ENCODE results near the gene ZKSCAN2. TPM values are rescaled to one million over a fixed set of nuclear protein-coding genes. Genes with fewer than 3 reads are reported as not detected.

ZKSCAN2 gene
- total and polyA plus RNA-seq, 4 donors, result 0.47 to 3.4 (median 1.7) TPM

- H3K36me3 ChIP-seq (ENCODE audit: control insufficient read depth in 4 of 4, insufficient read depth in 3 of 4, low read depth in 1 of 4, low read length in 3 of 4), result no peaks in the 10 kb centered on the region
- no peak overlapping the region for H3K9ac ChIP-seq (ENCODE audit: low read depth in 1 of 2, low read length in 2 of 2)
- no peak overlapping the region for H3K4me3 ChIP-seq (ENCODE audit: low read depth in 1 of 3, low read length in 3 of 3)
- WGBS, result 31% methylated on average over 5 of the region's 5 CpGs
- H3K4me1 ChIP-seq (ENCODE audit: control insufficient read depth in 4 of 4, insufficient read depth in 4 of 4, low read length in 3 of 4), result peaks cover 0 to 5% (median 4%) of the 10 kb centered on the region in 4 donors
- TF ChIP-seq HNF4G (IDR thresholded peaks at IDR 0.05), result no peak
- no peak for TF ChIP-seq CTCF (IDR thresholded peaks at IDR 0.05; ENCODE audit: low read depth, low read length, missing input control)
- TF ChIP-seq ZBTB33 (IDR thresholded peaks at IDR 0.05), result no peak
- no peak for TF ChIP-seq RAD21 (IDR thresholded peaks at IDR 0.05)
- TF ChIP-seq ATF3 (IDR thresholded peaks at IDR 0.05), result no peak
- TF ChIP-seq FOXA2 (IDR thresholded peaks at IDR 0.05), result no peak
- no peak for TF ChIP-seq TAF1 (conservative IDR thresholded peaks at IDR 0.05)
- TF ChIP-seq RXRA (IDR thresholded peaks at IDR 0.05), result no peak
- no peak for TF ChIP-seq HNF4A (conservative IDR thresholded peaks at IDR 0.05)
- no peak for TF ChIP-seq REST (IDR thresholded peaks at IDR 0.05)
- TF ChIP-seq MAX (IDR thresholded peaks at IDR 0.05), result no peak
- no peak for TF ChIP-seq YY1 (IDR thresholded peaks at IDR 0.05)
- no peak for TF ChIP-seq GABPA (IDR thresholded peaks at IDR 0.05 in 1 of 2, conservative IDR thresholded peaks at IDR 0.05 in 1 of 2)
- no peak for TF ChIP-seq SP1 (IDR thresholded peaks at IDR 0.05)
- no peak for TF ChIP-seq EGR1 (IDR thresholded peaks at IDR 0.05; ENCODE audit: low read depth in 2 of 2)
- no peak for TF ChIP-seq NR2F2 (IDR thresholded peaks at IDR 0.05)
- H3K27me3 ChIP-seq (ENCODE audit: control insufficient read depth in 4 of 4, insufficient read depth in 4 of 4, low read length in 3 of 4), result peaks cover 0 to 4% (median 0%) of the 10 kb centered on the region in 4 donors
- H3K27ac ChIP-seq (ENCODE audit: low read depth in 1 of 2, low read length in 2 of 2), result no peak overlapping the region
- no peak for DNase-seq (ENCODE audit: low spot score)
- no peaks in the 10 kb centered on the region for H3K9me3 ChIP-seq (ENCODE audit: control insufficient read depth in 4 of 4, low read length in 3 of 4)
These were observed 40.7 kb upstream of the ZKSCAN2 start for GRCh38 chr16:25298165-25298872.
